Stimulated activated CD8-positive, alpha-beta memory T cell treated with anti-CD3 and anti-CD28 coated beads, Interleukin-15, amount 100 ng/mL, for 24 hours (primary cell): ENCODE results near the gene RAB40B.
"Not testable (repeated sequence)": the region's sequence is repeated elsewhere in the genome, so short reads cannot be mapped to it uniquely, and the experiment has no call there.

Experiments
- DNase-seq: peaks from one replicate; pipeline ENCODE4 v3.0.0-alpha.2; 2020; ENCODE audit warnings: low read depth

Gene RAB40B

GRCh38 chr17:82698065-82698973 lies at the start of gene RAB40B:
Gene RAB40B, minus strand, starts transcription at chr17:82698698. Its CDS starts 102 bp downstream, at chr17:82698596.
- peak; percentile 91 for DNase-seq

DNA sequence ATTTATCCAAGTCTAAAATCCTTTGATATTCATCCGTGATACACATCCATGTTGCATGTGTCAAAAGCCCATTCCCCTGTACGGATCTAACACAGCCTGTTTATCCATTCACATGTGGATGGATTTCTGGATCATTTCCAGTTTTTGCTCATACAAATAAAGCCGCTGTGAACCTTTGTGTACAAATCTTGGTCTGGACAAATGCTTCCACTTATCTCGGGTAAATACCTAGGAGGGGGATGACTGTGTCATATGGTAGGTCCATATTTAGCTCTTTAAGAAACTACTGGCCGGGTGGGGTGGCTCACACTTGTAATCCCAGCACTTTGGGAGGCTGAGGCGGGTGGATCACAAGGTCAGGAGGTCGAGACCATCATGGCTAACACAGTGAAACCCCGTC lies 47.0 kb upstream of the RAB40B start:
- DNase-seq = no peak

DNA sequence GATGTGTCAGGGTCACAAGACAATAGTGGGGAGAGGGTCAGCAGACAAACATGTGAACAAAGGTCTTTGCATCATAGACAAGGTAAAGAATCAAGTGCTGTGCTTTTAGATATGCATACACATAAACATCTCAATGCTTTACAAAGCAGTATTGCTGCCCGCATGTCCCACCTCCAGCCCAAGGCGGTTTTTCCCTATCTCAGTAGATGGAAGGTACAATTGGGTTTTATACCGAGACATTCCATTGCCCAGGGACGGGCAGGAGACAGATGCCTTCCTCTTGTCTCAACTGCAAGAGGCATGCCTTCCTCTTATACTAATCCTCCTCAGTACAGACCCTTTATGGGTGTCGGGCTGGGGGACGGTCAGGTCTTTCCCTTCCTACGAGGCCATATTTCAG lies 46.2 kb upstream of the RAB40B start:
- not testable (repeated sequence) for DNase-seq

DNA sequence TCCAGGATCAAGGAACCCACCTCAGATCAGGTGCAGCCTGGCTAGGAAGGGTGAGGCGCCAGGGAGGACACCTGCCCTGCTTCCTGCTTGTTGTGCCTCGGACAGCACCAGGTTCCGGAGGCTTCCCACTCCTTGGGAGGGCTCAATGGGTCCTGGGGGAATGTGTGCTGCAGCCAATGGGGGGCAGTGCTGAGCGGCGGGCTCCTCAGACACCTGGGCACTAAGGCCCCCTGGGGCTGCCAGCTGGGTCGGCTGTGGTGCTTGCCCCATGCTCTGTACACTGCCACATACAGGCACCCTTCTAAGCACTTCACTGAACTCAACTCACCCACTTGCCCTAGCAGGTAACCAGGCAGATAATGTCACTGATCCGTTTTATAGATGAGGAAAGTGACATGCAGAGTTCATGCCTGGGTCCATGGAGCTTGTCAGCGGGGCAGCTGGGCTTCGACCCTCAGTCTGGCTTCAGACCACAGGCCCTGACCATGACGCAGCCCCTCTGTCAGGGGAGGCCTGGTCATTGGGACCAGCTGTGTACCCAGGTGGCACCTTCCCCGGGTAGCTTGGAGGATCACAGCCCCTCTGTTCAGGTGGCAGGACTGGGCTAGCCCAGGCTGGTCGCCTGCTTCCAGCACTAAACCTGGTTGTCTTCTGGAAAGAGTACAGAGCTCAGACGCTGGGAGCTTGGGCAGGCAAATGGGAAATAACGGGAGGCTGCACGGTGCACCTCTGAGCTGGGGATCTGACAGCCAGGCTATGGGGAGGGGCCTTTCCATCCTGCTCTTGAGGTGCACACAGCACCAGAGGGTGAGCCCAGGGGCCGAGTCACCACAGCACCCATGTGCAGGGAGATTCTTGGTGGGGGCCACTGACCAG lies 45.1 kb upstream of the RAB40B start:
- DNase-seq = no peak

DNA sequence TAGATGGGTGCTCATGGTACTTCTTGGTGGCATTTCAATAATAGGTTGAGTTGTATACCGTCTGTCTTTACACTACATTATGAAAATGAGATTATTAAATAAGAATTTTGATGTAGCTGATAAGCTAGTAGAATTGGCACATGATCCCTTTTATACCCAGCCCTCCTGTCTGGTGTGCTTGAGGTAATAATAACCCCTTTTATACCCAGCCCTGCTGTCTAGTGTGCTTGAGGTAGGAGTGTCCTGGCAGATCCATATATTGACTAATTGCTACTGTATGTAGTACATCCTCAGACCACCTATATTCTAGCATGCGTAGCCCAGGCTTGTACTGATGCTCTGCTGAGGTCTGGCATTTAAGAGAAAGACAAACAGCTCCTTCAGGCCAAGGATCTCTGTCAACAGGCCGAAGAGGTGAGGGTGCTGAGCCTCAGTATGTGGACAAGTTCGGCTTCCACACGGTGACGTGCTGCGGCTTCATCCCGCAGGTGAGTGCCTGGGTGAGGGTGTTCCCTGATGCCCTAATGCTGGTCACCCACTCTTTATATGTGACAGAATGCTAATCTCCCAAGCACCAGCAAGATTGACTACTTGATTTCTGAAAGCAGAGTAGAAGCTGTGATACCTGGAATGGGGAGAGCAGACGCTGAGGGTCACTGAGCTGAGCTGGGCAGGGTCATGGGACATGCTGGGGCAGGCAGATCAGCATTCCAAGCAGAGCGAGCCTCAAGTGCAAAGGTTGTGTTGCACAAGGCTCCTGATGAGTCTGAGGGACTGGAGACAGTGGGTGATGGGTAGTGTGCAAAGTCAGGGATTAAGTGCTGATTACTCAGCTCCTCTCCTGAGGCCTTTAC lies 42.6 kb upstream of the RAB40B start:
- no peak for DNase-seq

GRCh38 chr17:82737967-82738877 lies 39.7 kb upstream of the RAB40B start:
- no peak for DNase-seq

DNA sequence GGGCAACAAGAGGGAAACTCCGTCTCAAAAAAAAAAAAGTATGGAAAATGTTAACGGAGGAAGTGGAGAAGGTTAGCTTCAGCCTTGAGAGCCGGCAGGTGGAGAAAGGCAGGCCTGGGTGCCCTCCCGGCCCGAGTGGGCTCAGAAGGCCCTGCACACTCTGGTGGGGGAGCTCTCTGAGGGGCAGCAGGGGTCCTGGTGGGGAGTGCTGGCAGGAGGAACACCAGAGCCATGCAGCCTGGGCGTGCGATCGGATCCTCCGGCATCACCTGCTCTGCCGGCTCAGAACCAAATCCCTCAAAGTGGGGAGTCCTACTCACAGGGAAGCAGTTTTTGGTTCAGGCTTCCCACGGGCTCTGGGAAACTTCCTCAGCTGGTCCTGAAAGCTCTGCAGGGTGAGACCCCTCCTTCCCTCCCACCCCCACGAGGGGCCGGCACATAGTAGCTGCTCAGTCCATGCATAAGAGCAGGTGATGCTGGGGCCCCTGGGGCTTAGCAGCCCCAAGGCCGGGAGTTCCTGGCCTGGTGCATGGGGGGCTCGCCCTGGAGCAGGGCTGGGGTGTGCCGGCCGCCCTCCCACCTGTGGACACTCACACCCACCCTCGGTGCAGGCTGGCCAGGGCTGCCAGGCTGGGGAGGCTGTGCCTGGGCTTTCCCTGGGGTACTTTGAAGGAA lies 38.1 kb upstream of the RAB40B start:
- no peak for DNase-seq

GRCh38 chr17:82734987-82735866 lies 36.7 kb upstream of the RAB40B start, which contains the start of gene FN3K:
Gene FN3K, plus strand, starts transcription at chr17:82735615. Its CDS starts 22 bp downstream, at chr17:82735637.
- no peak for DNase-seq

DNA sequence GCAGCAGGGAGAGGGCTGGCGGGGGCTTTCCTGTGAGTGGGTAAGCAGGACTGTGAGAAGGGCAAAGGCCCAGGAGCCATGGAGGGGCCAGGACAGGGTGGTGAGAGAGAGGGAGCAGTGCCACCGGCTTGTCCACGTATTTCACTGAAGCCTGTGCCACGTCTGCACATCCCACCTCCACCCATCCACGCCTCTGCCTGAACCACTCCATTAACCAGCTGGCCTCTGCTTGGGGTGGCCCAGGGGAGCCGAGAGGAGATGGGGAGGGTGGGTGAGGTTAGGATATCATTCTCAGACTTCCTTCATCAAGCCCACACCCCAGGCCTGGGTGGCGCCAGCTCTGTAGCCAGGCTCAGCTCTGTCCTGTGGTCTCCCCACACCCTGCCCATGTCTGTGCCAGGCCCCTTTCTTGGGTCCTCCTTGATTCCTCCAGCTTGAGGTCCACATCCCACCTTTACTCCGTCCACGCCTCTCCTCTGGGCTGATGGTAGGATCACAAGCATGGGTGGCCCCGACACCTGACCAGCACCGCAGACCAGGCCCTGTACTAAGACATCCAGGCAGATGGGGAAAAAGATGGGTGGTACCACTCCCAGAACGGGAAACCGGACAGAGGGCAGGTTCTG lies 33.7 kb upstream of the RAB40B start:
- DNase-seq = no peak

- no peak for DNase-seq
Measured at GRCh38 chr17:82729479-82730260, 31.2 kb upstream of the RAB40B start.

DNA sequence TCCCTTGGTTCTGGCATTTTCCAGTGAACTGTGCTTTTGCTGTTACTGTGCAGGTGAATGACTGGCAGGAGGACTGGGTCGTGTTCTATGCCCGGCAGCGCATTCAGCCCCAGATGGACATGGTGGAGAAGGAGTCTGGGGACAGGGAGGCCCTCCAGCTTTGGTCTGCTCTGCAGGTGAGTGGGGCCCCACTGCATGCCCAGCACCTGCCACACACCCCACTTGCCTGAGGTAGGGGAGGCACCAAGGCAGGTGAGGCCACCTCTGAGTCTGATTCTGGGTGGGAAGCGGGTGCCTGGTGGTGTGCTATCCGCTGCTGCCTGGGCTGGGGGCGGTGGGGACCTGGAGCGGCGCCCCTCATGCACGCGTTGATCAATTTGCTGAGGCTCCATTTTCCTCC lies 27.9 kb upstream of the RAB40B start:
- DNase-seq = no peak

GRCh38 chr17:82723169-82723807 lies 24.8 kb upstream of the RAB40B start:
- DNase-seq = no peak

- no peak for DNase-seq
Measured at GRCh38 chr17:82722341-82723013, 24.0 kb upstream of the RAB40B start.

GRCh38 chr17:82720204-82720603 lies 21.7 kb upstream of the RAB40B start:
- DNase-seq = no peak

- DNase-seq = no peak
Measured at GRCh38 chr17:82718986-82719685, 20.6 kb upstream of the RAB40B start.
